ENCODE data around the gene ATP2A2. TPM values are rescaled to one million over a fixed set of nuclear protein-coding genes. Genes with fewer than 3 reads are reported as not detected.

Gene ATP2A2
- total and polyA plus RNA-seq, 2 of the 4 experiments (the other 2 are of a cell fraction) = 166 to 225 TPM

DNA sequence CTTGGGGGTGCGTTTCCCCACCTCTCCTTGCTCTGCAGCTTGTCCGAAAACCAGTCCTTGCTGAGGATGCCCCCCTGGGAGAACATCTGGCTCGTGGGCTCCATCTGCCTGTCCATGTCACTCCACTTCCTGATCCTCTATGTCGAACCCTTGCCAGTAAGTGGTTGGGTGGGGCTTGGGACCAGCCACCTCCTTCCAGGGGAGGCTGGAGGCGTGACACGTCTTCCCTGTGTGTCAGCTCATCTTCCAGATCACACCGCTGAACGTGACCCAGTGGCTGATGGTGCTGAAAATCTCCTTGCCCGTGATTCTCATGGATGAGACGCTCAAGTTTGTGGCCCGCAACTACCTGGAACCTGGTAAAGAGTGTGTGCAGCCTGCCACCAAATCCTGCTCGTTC, 64.9 kb downstream of the ATP2A2 start:
- WGBS, 2 experiments (ENCODE audit: extremely low coverage in 2 of 2, insufficient read length in 1 of 2) = 94% methylated on average over 8 of the region's 12 CpGs; no CpG with 5 or more reads in 1 of the 2 experiments
- peaks cover 9% of the 10 kb centered on the region; the same call in 1 of the 2 replicates for H3K9me1 ChIP-seq (ENCODE audit: insufficient read depth, low read length)
- H3K27me3 ChIP-seq (ENCODE audit: control insufficient read depth, insufficient read depth, low read length) = no peaks in the 10 kb centered on the region
- BruUV-seq (replicated peaks) = no TSS peak
- no peak overlapping the region for H2BK5ac ChIP-seq (ENCODE audit: low read depth, low read length, poor library complexity, severe bottlenecking)
- in situ Hi-C loops (cut with MboI; ENCODE audit: low sequenced_read_pairs) = no loop called here
- no peak overlapping the region for H3K9ac ChIP-seq (ENCODE audit: low read depth, low read length)
- H3K18ac ChIP-seq (ENCODE audit: low read depth, low read length) = no peak overlapping the region
- dilution Hi-C loops (cut with HindIII; ENCODE audit: low sequenced_read_pairs, unreplicated experiment) = no loop called here
- peaks cover 77% of the 10 kb centered on the region for H3K36me3 ChIP-seq (ENCODE audit: control insufficient read depth, insufficient read depth, low read length)
- H3K4me1 ChIP-seq (ENCODE audit: control insufficient read depth, insufficient read depth, low read length) = no peaks in the 10 kb centered on the region
- no peak overlapping the region for H3K27ac ChIP-seq (ENCODE audit: insufficient read depth, low read length)
- H2AK9ac ChIP-seq (replicated peaks; ENCODE audit: low read depth, low read length, poor library complexity) = no peak overlapping the region
- H3K4ac ChIP-seq (ENCODE audit: low read depth, low read length) = no peak overlapping the region
- no peak overlapping the region for H2AFZ ChIP-seq (replicated peaks; ENCODE audit: low read length, poor library complexity)
- H4K8ac ChIP-seq (ENCODE audit: low read depth in 2 of 2, low read length in 2 of 2) = no peak overlapping the region
- POLR2A ChIA-PET (ENCODE audit: unreplicated experiment) = no interaction called here
- H3K79me1 ChIP-seq (ENCODE audit: low read depth in 1 of 2, low read length in 2 of 2) = peaks cover 28 to 59% of the 10 kb centered on the region in 2 experiments
- no peak overlapping the region for H3K4me3 ChIP-seq (ENCODE audit: insufficient read depth, low read depth, low read length)
- no peak overlapping the region for H3K4me2 ChIP-seq (ENCODE audit: low read depth, low read length)
- H2BK120ac ChIP-seq (ENCODE audit: low read depth, low read length) = no peak overlapping the region
- no peak overlapping the region for H3K14ac ChIP-seq (replicated peaks; ENCODE audit: low read depth, low read length)
- CTCF ChIA-PET = no interaction called here
- no peak overlapping the region for H4K5ac ChIP-seq (ENCODE audit: low read depth, low read length)
- H2BK15ac ChIP-seq (ENCODE audit: low read depth, low read length) = no peak overlapping the region
- H2BK20ac ChIP-seq (ENCODE audit: low read depth, low read length) = no peak overlapping the region
- no peaks in the 10 kb centered on the region for H3K9me3 ChIP-seq (ENCODE audit: control insufficient read depth, insufficient read depth, low read length)
- no peak for DNase-seq
- peaks cover 39% of the 10 kb centered on the region for H4K20me1 ChIP-seq (ENCODE audit: insufficient read depth, low read length)
- H4K91ac ChIP-seq (ENCODE audit: insufficient read depth, low read depth, low read length) = no peak overlapping the region
- no peak for ATAC-seq (ENCODE audit: low read depth)
- no peak overlapping the region for H3K23ac ChIP-seq (ENCODE audit: low read depth, low read length)
- TF ChIP-seq, protein P1, sequence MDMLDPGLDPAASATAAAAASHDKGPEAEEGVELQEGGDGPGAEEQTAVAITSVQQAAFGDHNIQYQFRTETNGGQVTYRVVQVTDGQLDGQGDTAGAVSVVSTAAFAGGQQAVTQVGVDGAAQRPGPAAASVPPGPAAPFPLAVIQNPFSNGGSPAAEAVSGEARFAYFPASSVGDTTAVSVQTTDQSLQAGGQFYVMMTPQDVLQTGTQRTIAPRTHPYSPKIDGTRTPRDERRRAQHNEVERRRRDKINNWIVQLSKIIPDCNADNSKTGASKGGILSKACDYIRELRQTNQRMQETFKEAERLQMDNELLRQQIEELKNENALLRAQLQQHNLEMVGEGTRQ (IDR thresholded peaks at IDR 0.05; ENCODE audit: low read depth, low read length) = no peak
- TF ChIP-seq SMC3 (IDR thresholded peaks at IDR 0.05; ENCODE audit: low read depth, low read length) = no peak
- TF ChIP-seq MAZ (IDR thresholded peaks at IDR 0.05; ENCODE audit: borderline replicate concordance, low read depth, low read length) = no peak
- TF ChIP-seq CEBPB (IDR thresholded peaks at IDR 0.05; ENCODE audit: low read depth, low read length) = no peak
- TF ChIP-seq POLR2A (IDR thresholded peaks at IDR 0.05; ENCODE audit: low read depth, low read length) = no peak
- no peak for TF ChIP-seq MAFK (IDR thresholded peaks at IDR 0.05; ENCODE audit: low read depth, low read length)
- TF ChIP-seq RFX5 (IDR thresholded peaks at IDR 0.05; ENCODE audit: low read depth, low read length) = no peak
- no peak overlapping the region for H2AK5ac ChIP-seq (ENCODE audit: low read depth, low read length)
- H3K56ac ChIP-seq (ENCODE audit: extremely low read depth, insufficient read depth, low read length) = no peak overlapping the region
- intact Hi-C loops (cut with micrococcal nuclease) = no loop called here
